CD4-positive, alpha-beta T cell (primary cell): ENCODE measurements around the gene ADTRP. TPM values are rescaled to one million over a fixed set of nuclear protein-coding genes. Genes with fewer than 3 reads are reported as not detected.

Experiments
- ATAC-seq: fragments of 200-7000 bp; cut with Tn5 transposase; one replicate; pipeline ENCODE4 v1.10.0; 2022; ENCODE audit warnings: mild to moderate bottlenecking; ENCODE audit not compliant: poor library complexity
- CTCF ChIA-PET: fragments of 350-600 bp; sonication (Branson Sonifier 250); formaldehyde crosslinking; loops from one replicate; lab custom pipeline; 2021; ENCODE audit warnings: antibody characterized with exemption, inconsistent platforms; lab: Charles Lee
- POLR2A ChIA-PET: fragments of 350-600 bp; sonication (Branson Sonifier 250); formaldehyde crosslinking; loops from one replicate; lab custom pipeline; 2021; ENCODE audit warnings: antibody characterized with exemption, inconsistent platforms; lab: Charles Lee
- DNase-seq, 14 experiments: peaks; one replicate each; pipeline ENCODE4 v3.0.0-alpha.2; 2013 to 2020; ENCODE audit warnings: mixed read lengths in 2 of 14
- H3K27ac ChIP-seq, 2 donors: one replicate each; pipeline versions ENCODE4 v1.5.1 to v1.7.0; 2013; ENCODE audit warnings: low read length in 2 of 2, low read depth in 1 of 2, mild to moderate bottlenecking in 1 of 2
- H3K27me3 ChIP-seq, 2 experiments: 1 replicate in 1 of 2; 2 replicates in 1 of 2; pipeline versions ENCODE4 v1.6.1 to v1.7.0; 2013; ENCODE audit warnings: low read length in 2 of 2, control low read depth in 1 of 2, mild to moderate bottlenecking in 1 of 2, moderate library complexity in 1 of 2; ENCODE audit not compliant: insufficient read depth in 2 of 2, control insufficient read depth in 1 of 2
- H3K36me3 ChIP-seq: one replicate; pipeline ENCODE4 v1.6.1; 2013; ENCODE audit warnings: low read length, control low read depth; ENCODE audit not compliant: insufficient read depth
- H3K4me1 ChIP-seq: one replicate; pipeline ENCODE4 v1.6.1; 2013; ENCODE audit warnings: low read length, control low read depth; ENCODE audit not compliant: insufficient read depth
- H3K4me3 ChIP-seq: one replicate; pipeline ENCODE4 v1.5.1; 2013; ENCODE audit warnings: mild to moderate bottlenecking, low read length, moderate library complexity
- H3K9me3 ChIP-seq, 2 experiments: 1 replicate in 1 of 2; 2 replicates in 1 of 2; pipeline versions ENCODE4 v1.6.1 to v1.7.0; 2013; ENCODE audit warnings: low read length in 2 of 2, mild to moderate bottlenecking in 2 of 2, control low read depth in 1 of 2, moderate library complexity in 1 of 2; ENCODE audit not compliant: control insufficient read depth in 1 of 2, insufficient read depth in 1 of 2
- H3K27ac Mint-ChIP-seq: one replicate; pipeline ENCODE4 v1.8.0; 2020; ENCODE audit warnings: mixed read lengths
- H3K27me3 Mint-ChIP-seq: one replicate; pipeline ENCODE4 v1.8.0; 2021; ENCODE audit warnings: mixed read lengths
- H3K36me3 Mint-ChIP-seq: one replicate; pipeline ENCODE4 v1.8.0; 2021; ENCODE audit warnings: low read depth, mixed read lengths
- H3K4me1 Mint-ChIP-seq: one replicate; pipeline ENCODE4 v1.8.0; 2021; ENCODE audit warnings: low read depth, mixed read lengths
- H3K4me3 Mint-ChIP-seq: one replicate; pipeline ENCODE4 v1.8.0; 2020; ENCODE audit warnings: mild to moderate bottlenecking, mixed read lengths
- H3K9me3 Mint-ChIP-seq: one replicate; pipeline ENCODE4 v1.8.0; 2020; ENCODE audit warnings: mixed read lengths
- intact Hi-C, 2 experiments: fragments of 100-400 bp; cut with DNase I in 1 of 2; cut with micrococcal nuclease in 1 of 2; formaldehyde crosslinking; loops; one replicate each; pipeline versions ENCODE4 v1.15.1 to v1.9.0; 2023 to 2025; cut with DNase I, micrococcal nuclease
- total RNA-seq, 174 experiments: library from RNA in 2 of 174; stranded (reverse) in 2 of 174; gene quantifications; one replicate each; pipeline ENCODE4 v1.2.3 and lab custom pipeline; 2021 to 2026
- TF ChIP-seq, protein P1 (sequence below): fragments of 200-600 bp; IDR thresholded peaks from one replicate; pipeline ENCODE4 v1.8.0; 2022; ENCODE audit warnings: antibody characterized with exemption, mild to moderate bottlenecking

ADTRP gene
- total RNA-seq, 2 experiments from 2014 or later: 14.3 to 15.2 TPM

DNA sequence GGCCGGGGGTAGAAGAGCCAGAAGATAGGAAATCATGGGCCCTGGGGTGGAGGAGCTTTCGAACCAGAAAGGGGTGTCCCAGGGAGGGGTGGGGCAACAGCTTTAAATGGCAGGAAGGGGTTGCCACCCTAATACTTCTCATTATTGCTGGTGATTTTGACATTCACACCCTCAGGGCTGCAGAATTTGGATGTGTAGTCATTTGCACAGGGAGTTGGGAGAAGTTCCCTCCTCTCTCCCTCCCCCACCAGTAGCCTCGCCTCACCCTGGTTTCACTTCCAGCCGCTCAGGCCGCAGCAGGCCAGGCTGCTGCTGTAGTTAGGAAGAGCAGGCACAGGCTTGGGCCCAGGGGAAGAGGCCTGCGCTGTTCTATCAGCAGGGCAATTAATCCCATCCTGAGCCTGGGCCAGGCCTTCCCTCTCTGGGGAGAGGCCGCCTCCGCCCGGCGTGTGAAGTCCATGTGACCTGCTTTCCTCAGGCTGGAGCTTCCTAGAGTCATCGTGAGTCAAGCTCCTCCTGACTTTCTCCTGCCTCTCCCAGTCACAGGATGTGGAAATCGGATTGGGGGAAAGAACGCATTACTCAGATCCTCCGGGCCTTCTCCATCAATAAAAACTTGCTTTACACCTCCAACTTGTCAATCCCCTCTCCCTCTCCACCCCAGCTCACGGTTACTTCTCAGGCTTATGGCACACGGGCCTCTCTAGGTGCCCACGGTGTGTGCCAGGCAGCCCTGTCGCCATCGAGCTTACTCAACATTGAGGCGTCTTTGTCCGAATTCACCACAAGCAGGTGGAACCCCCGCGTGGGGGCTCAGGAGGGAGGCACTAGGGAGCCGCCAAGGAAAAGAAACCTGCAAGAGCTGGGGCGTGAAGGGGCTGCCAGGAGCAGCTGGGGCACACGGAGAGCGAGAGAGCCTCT is 7.8 kb downstream of the ADTRP start:
- H3K4me3 Mint-ChIP-seq: no peak overlapping the region
- CTCF ChIA-PET: no interaction called here
- H3K27ac ChIP-seq: no peak overlapping the region
- POLR2A ChIA-PET: no interaction called here
- no peak overlapping the region for H3K4me3 ChIP-seq
- no peak for ATAC-seq
- no peaks in the 10 kb centered on the region for H3K9me3 ChIP-seq
- no peaks in the 10 kb centered on the region for H3K4me1 ChIP-seq
- H3K27me3 Mint-ChIP-seq: no peaks in the 10 kb centered on the region
- H3K4me1 Mint-ChIP-seq: no peaks in the 10 kb centered on the region
- H3K36me3 ChIP-seq: no peaks in the 10 kb centered on the region
- no peaks in the 10 kb centered on the region for H3K36me3 Mint-ChIP-seq
- H3K27me3 ChIP-seq: no peaks in the 10 kb centered on the region
- H3K27ac Mint-ChIP-seq: no peak overlapping the region
- no peaks in the 10 kb centered on the region for H3K9me3 Mint-ChIP-seq
- intact Hi-C loops: no loop called here
- TF ChIP-seq, protein P1, sequence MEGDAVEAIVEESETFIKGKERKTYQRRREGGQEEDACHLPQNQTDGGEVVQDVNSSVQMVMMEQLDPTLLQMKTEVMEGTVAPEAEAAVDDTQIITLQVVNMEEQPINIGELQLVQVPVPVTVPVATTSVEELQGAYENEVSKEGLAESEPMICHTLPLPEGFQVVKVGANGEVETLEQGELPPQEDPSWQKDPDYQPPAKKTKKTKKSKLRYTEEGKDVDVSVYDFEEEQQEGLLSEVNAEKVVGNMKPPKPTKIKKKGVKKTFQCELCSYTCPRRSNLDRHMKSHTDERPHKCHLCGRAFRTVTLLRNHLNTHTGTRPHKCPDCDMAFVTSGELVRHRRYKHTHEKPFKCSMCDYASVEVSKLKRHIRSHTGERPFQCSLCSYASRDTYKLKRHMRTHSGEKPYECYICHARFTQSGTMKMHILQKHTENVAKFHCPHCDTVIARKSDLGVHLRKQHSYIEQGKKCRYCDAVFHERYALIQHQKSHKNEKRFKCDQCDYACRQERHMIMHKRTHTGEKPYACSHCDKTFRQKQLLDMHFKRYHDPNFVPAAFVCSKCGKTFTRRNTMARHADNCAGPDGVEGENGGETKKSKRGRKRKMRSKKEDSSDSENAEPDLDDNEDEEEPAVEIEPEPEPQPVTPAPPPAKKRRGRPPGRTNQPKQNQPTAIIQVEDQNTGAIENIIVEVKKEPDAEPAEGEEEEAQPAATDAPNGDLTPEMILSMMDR: no peak
- peak in 3 of 14 experiments; percentile 13 to 78 (median 64) for DNase-seq

DNA sequence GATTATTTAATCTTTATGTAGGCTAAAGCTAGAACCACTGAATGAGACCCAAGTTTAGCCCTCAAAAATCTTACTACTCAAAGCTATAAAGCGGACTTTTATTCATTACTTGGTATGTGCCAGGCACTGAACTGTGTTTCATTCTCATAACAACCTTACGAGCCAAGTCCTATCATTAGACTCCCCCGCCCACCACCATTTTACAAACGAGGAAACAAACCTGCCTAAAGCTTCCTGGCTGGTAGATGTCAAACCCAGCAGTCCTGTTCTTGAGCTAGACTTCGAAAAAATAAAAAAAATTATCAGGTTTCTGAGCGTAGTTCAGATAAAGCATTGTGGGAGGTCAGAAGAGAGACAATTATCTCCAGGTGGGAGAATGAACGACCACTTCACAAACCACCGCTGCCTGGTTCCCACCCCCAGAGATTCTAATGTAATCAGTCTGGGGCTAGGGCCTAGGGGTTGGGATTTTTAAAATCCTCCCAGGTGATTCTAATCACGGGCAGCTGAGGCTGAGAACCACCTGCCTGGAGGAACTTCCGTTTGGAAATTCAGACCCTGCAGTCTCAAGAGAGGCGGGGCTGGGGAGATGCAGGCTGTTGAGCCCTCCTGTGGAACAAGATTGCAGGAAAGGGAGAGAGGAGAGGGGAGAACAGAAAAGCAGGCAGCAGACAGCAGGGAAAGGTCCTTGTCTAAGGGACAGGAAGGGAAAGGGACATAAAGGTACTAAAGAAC is 8.6 kb downstream of the ADTRP start:
- POLR2A ChIA-PET: no interaction called here
- no peaks in the 10 kb centered on the region for H3K27me3 ChIP-seq
- TF ChIP-seq, protein P1: no peak
- no peaks in the 10 kb centered on the region for H3K27me3 Mint-ChIP-seq
- no peaks in the 10 kb centered on the region for H3K9me3 Mint-ChIP-seq
- H3K4me3 ChIP-seq: no peak overlapping the region
- H3K27ac ChIP-seq: no peak overlapping the region
- H3K27ac Mint-ChIP-seq: no peak overlapping the region
- no peaks in the 10 kb centered on the region for H3K9me3 ChIP-seq
- no peak for DNase-seq
- H3K4me1 Mint-ChIP-seq: no peaks in the 10 kb centered on the region
- no peak overlapping the region for H3K4me3 Mint-ChIP-seq
- H3K36me3 ChIP-seq: no peaks in the 10 kb centered on the region
- no peaks in the 10 kb centered on the region for H3K36me3 Mint-ChIP-seq
- intact Hi-C loops: no loop called here
- CTCF ChIA-PET: no interaction called here
- no peak for ATAC-seq
- no peaks in the 10 kb centered on the region for H3K4me1 ChIP-seq

DNA sequence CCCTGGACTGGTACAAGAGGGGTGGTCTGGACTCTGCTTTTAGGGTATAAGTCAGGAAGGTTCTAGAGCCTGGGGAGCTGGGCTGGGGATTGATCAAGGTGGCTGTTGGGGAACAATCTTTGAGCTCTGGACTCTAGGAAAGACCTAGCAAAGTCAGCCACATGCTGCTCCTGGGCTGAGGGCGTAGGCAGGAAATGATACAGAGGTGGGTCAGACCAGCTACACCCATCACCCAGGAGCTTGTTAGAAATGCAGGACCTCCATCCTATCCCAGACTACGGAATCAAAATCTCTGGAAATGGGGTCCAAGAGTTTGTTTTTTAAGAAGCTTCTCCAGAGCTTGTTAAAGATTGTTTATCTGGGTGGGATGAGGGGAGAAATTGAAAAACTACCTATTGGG is 9.4 kb downstream of the ADTRP start:
- ATAC-seq: no peak
- TF ChIP-seq, protein P1: no peak
- no peaks in the 10 kb centered on the region for H3K9me3 ChIP-seq
- intact Hi-C loops: no loop called here
- no peaks in the 10 kb centered on the region for H3K36me3 ChIP-seq
- Mint-ChIP-seq H3K4me3 (no peak overlapping the region), H3K27ac (no peak overlapping the region), H3K4me1 (peaks cover under 1% of the 10 kb centered on the region), H3K27me3 (no peaks in the 10 kb centered on the region), H3K36me3 (no peaks in the 10 kb centered on the region), H3K9me3 (no peaks in the 10 kb centered on the region)
- no peak overlapping the region for H3K4me3 ChIP-seq
- POLR2A ChIA-PET: no interaction called here
- DNase-seq: no peak
- H3K27me3 ChIP-seq: no peaks in the 10 kb centered on the region
- no peaks in the 10 kb centered on the region for H3K4me1 ChIP-seq
- no peak overlapping the region for H3K27ac ChIP-seq
- CTCF ChIA-PET: no interaction called here
